DLD1 (cell line): ENCODE measurements around the gene KRT31.
"Not testable (repeated sequence)": the region's sequence is repeated elsewhere in the genome, so short reads cannot be mapped to it uniquely, and the experiment has no call there.

Experiments
- in situ Hi-C: cut with HindIII; loops from 2 replicates; pipeline ENCODE4 v1.10.0; 2017; ENCODE audit warnings: low sequenced_read_pairs

KRT31 gene

GRCh38 chr17:41396996-41397660, at the start of gene KRT31:
TSS of gene KRT31 (minus strand) at chr17:41397608. CDS start at chr17:41397539, 69 bp downstream.
- in situ Hi-C loops: no loop called here

- in situ Hi-C loops: no loop called here
Observed at GRCh38 chr17:41446806-41447205, 49.4 kb upstream of the KRT31 start.

- in situ Hi-C loops: no loop called here
Observed at GRCh38 chr17:41444640-41445039, 47.2 kb upstream of the KRT31 start.

- in situ Hi-C loops: no loop called here
Observed at GRCh38 chr17:41444186-41444585, 46.8 kb upstream of the KRT31 start.

GRCh38 chr17:41442739-41443138, 45.3 kb upstream of the KRT31 start:
- in situ Hi-C loops: no loop called here

GRCh38 chr17:41440531-41441033, 43.2 kb upstream of the KRT31 start, which contains the start of gene KRT38:
TSS of gene KRT38 (minus strand) at chr17:41440983. CDS start at chr17:41440921, 62 bp downstream.
- in situ Hi-C loops: no loop called here

- in situ Hi-C loops: no loop called here
Observed at GRCh38 chr17:41439375-41439774, 42.0 kb upstream of the KRT31 start.

GRCh38 chr17:41437769-41438168, 40.4 kb upstream of the KRT31 start:
- in situ Hi-C loops: no loop called here

GRCh38 chr17:41437254-41437653, 39.8 kb upstream of the KRT31 start:
- in situ Hi-C loops: no loop called here

- in situ Hi-C loops: no loop called here
Observed at GRCh38 chr17:41434415-41434814, 37.0 kb upstream of the KRT31 start.

- in situ Hi-C loops: no loop called here
Observed at GRCh38 chr17:41434005-41434404, 36.6 kb upstream of the KRT31 start.

- in situ Hi-C loops: no loop called here
Observed at GRCh38 chr17:41433586-41433985, 36.2 kb upstream of the KRT31 start.

GRCh38 chr17:41430376-41430775, 33.0 kb upstream of the KRT31 start:
- in situ Hi-C loops: not testable (repeated sequence)

- in situ Hi-C loops: no loop called here
Observed at GRCh38 chr17:41429667-41430066, 32.3 kb upstream of the KRT31 start.

GRCh38 chr17:41428591-41429291, 31.3 kb upstream of the KRT31 start:
- in situ Hi-C loops: no loop called here

- in situ Hi-C loops: no loop called here
Observed at GRCh38 chr17:41424111-41424635, 26.8 kb upstream of the KRT31 start, which contains the start of gene KRT37. TSS of gene KRT37 (minus strand) at chr17:41424585. CDS start at chr17:41424523, 62 bp downstream.

- in situ Hi-C loops: not testable (repeated sequence)
Observed at GRCh38 chr17:41422586-41422985, 25.2 kb upstream of the KRT31 start.

- in situ Hi-C loops: no loop called here
Observed at GRCh38 chr17:41421617-41422016, 24.2 kb upstream of the KRT31 start.

- in situ Hi-C loops: no loop called here
Observed at GRCh38 chr17:41421116-41421515, 23.7 kb upstream of the KRT31 start.

- in situ Hi-C loops: no loop called here
Observed at GRCh38 chr17:41420134-41420533, 22.7 kb upstream of the KRT31 start.

- in situ Hi-C loops: no loop called here
Observed at GRCh38 chr17:41419716-41420115, 22.3 kb upstream of the KRT31 start.
